ENCODE measurements around the gene HP.

DNA sequence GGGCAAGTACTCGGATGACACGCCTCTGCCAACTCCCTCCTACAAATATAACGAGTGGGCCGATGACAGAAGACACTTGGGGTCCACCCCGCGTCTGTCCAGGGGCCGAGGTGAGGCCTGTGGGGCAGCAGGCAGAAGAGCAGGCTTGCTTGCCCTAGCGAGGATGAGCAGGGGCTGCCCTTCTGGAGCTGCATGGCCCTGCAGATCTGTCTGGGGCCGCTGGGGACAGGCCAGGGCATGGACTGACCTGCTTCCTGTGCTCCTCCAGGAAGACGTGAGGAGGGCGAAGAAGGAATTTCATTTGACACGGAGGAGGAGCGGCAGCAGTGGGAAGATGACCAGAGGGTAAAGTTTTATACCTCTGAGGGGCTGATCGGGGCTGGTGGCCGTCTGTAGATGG is 44.6 kb downstream of the HP start:
- no peak for TF ChIP-seq POLR2A (IDR thresholded peaks at IDR 0.05; ENCODE audit: low read depth, low read length)
- TF ChIP-seq POLR2AphosphoS5 (IDR thresholded peaks at IDR 0.05; ENCODE audit: low read depth, low read length) = no peak
- no peak for TF ChIP-seq POU2F2 (IDR thresholded peaks at IDR 0.05; ENCODE audit: low read depth, low read length)
- TF ChIP-seq SPI1 (IDR thresholded peaks at IDR 0.05; ENCODE audit: low read depth, low read length) = no peak
